ENCODE data around the gene ALDH1L1. TPM values are rescaled to one million over a fixed set of nuclear protein-coding genes. Genes with fewer than 3 reads are reported as not detected.

ALDH1L1 gene
- total RNA-seq, 1 donor from 2014 or later = 36.1 TPM

DNA sequence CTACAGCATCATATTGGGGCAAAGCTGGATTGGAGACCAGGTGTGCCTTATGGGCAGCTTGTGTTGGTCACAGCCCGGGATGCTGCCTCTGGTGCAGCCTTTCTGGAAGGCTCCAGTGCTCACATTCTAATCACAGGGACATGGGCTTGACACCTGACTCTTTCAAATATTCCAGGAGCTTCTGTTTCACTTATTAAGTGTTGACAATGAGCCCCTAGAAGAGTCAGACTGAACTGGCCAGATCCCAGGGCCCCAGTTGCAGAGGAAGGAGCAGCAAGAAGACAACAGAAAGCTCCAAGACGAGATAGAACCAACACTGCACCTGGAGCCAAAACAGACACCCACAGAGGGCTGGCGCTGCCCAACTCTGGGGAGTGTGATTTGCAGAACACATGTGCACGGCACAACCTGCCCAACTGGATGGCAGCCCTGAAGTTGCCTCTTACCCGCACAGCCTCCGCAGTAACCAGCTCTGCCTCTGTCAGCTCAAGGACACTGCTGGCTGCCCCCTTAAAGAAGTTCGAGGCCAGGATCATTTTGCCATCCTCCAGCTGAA is 30.3 kb downstream of the ALDH1L1 start:
- H3K36me3 ChIP-seq = peaks cover 8 to 51% of the 10 kb centered on the region in 2 donors
- H3K27ac ChIP-seq = no peak overlapping the region
- intact Hi-C loops (cut with DNase I) = no loop called here
- H3K27me3 ChIP-seq = no peaks in the 10 kb centered on the region
- H3K9me3 ChIP-seq = no peaks in the 10 kb centered on the region
- no peaks in the 10 kb centered on the region for H3K4me1 ChIP-seq
- TF ChIP-seq, protein P1, sequence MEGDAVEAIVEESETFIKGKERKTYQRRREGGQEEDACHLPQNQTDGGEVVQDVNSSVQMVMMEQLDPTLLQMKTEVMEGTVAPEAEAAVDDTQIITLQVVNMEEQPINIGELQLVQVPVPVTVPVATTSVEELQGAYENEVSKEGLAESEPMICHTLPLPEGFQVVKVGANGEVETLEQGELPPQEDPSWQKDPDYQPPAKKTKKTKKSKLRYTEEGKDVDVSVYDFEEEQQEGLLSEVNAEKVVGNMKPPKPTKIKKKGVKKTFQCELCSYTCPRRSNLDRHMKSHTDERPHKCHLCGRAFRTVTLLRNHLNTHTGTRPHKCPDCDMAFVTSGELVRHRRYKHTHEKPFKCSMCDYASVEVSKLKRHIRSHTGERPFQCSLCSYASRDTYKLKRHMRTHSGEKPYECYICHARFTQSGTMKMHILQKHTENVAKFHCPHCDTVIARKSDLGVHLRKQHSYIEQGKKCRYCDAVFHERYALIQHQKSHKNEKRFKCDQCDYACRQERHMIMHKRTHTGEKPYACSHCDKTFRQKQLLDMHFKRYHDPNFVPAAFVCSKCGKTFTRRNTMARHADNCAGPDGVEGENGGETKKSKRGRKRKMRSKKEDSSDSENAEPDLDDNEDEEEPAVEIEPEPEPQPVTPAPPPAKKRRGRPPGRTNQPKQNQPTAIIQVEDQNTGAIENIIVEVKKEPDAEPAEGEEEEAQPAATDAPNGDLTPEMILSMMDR (IDR thresholded peaks at IDR 0.05) = no peak
- peak in 1 of 2 donors; percentile 55 for DNase-seq (ENCODE audit: low spot score in 2 of 2)
- no peak overlapping the region for H3K4me3 ChIP-seq

DNA sequence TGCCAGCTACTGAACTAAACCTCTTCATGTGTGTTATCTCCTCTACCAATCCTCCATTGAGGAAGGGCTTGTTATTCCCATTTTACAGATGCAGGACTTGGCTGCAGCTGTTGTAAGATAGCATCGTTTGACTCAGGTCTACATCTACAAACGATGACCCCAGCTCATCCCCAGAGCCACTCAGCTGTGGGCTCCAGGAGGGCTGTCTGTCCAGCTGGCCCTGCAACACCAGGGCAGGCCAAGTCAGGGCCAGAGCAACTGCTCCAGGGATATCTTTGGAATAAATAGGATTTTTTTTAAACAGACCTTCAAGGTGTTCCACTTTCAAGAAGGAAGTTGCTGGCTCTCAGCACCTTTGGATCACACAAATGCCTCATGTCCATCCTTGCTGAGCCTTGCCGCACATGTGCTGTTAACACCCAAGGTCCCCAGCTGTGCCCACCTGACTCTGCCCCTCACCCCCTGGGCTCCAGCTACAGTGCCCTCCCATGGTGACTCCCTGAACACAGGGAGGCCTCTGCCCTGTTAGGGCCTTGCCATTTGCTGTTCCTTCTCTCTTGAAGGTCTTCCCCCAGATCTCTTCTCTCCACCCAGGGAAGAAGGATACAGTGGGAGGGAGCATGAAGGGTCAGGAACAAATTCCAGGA is 31.0 kb downstream of the ALDH1L1 start:
- Histone ChIP-seq H3K27ac (no peak overlapping the region), H3K27me3 (no peaks in the 10 kb centered on the region), H3K9me3 (no peaks in the 10 kb centered on the region), H3K4me3 (no peak overlapping the region), H3K36me3 (peaks cover 8 to 45% of the 10 kb centered on the region in 2 donors), H3K4me1 (no peaks in the 10 kb centered on the region)
- TF ChIP-seq, protein P1 (IDR thresholded peaks at IDR 0.05) = no peak
- intact Hi-C loops (cut with DNase I) = no loop called here
- no peak for DNase-seq (ENCODE audit: low spot score in 2 of 2)

GRCh38 chr3:126147932-126148683 is 32.3 kb downstream of the ALDH1L1 start:
- Histone ChIP-seq H3K36me3 (peaks cover 8 to 34% of the 10 kb centered on the region in 2 donors), H3K27me3 (no peaks in the 10 kb centered on the region), H3K9me3 (no peaks in the 10 kb centered on the region), H3K4me1 (no peaks in the 10 kb centered on the region), H3K4me3 (no peak overlapping the region), H3K27ac (no peak overlapping the region)
- intact Hi-C loops (cut with DNase I) = no loop called here
- DNase-seq (ENCODE audit: low spot score in 2 of 2) = no peak
- TF ChIP-seq, protein P1 (IDR thresholded peaks at IDR 0.05) = no peak

DNA sequence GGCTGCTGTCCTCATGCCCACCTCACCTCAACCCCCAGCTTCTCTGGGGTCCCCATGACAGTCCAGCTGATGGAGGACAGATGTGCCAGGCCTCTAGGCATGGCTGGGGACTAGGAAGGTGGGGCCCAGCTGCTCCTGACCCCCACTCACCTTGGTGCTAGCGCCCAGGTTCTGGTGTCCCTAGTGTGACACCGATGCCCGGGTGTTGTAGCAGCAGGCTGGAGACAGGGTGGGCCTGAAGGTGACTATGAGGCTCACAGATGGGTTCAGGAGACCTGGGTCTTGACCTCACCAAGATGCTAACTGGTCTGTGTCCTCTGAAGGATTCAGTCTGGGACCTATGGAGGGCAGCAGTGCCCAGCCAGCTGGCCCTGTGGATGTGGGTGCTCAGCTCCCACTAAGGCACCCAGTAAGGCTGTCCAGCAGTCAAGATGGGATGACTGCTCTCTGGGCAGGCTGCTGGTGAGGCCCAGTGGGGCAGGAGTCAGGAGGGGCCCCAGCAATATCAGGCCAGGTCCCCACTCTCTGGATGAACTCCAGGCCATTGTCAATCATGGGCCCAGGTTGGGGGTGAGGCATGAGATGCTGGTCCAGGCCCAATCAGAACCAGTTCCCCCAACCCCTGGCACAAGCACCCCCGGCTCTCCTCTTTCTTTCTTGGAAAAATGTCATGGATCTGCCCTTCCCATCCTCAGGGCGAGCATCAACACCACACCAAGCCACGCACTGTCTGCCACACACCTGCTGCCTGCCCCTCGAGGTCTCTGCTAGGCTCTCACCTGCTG is 33.0 kb downstream of the ALDH1L1 start:
- Histone ChIP-seq H3K4me3 (no peak overlapping the region), H3K4me1 (no peaks in the 10 kb centered on the region), H3K27ac (no peak overlapping the region), H3K36me3 (peaks cover 8 to 26% of the 10 kb centered on the region in 2 donors), H3K9me3 (no peaks in the 10 kb centered on the region), H3K27me3 (no peaks in the 10 kb centered on the region)
- TF ChIP-seq, protein P1 (IDR thresholded peaks at IDR 0.05) = no peak
- peak in 1 of 2 donors; percentile 57 for DNase-seq (ENCODE audit: low spot score in 2 of 2)
- intact Hi-C loops (cut with DNase I) = no loop called here

- no peaks in the 10 kb centered on the region for H3K4me1 ChIP-seq
- no peak overlapping the region for H3K27ac ChIP-seq
- no peak overlapping the region for H3K4me3 ChIP-seq
- TF ChIP-seq, protein P1 (IDR thresholded peaks at IDR 0.05) = no peak
- DNase-seq (ENCODE audit: low spot score in 2 of 2) = peak in 1 of 2 donors; percentile 39
- no peaks in the 10 kb centered on the region for H3K9me3 ChIP-seq
- H3K36me3 ChIP-seq = peaks cover 8 to 21% of the 10 kb centered on the region in 2 donors
- intact Hi-C loops (cut with DNase I) = no loop called here
- H3K27me3 ChIP-seq = no peaks in the 10 kb centered on the region
These were observed 33.8 kb downstream of the ALDH1L1 start for GRCh38 chr3:126146525-126147146.

Data from ascending aorta (tissue), 2 donors.